Panc1 (cell line): Measurements from ENCODE around the gene CFAP206. TPM values are rescaled to one million over a fixed set of nuclear protein-coding genes. Genes with fewer than 3 reads are reported as not detected.
"Not testable (repeated sequence)": the region's sequence is repeated elsewhere in the genome, so short reads cannot be mapped to it uniquely, and the experiment has no call there.

Experiments used
- ATAC-seq: fragments of 200-7000 bp; cut with Tn5 transposase; 2 replicates; pipeline ENCODE4 v1.9.1; 2020; ENCODE audit warnings: mild to moderate bottlenecking, moderate library complexity
- BruUV-seq: library from RNA; stranded (reverse); fragments of 400-500 nt; replicated peaks from 2 replicates; lab custom pipeline; 2021; lab: Mats Ljungman, UMichigan
- CTCF ChIA-PET: fragments of 300-600 bp; sonication (Branson Sonifier 250); formaldehyde crosslinking; loops from one replicate; lab custom pipeline; 2022; ENCODE audit warnings: antibody characterized with exemption; lab: Charles Lee
- POLR2A ChIA-PET: fragments of 300-600 bp; sonication (Branson Sonifier 250); formaldehyde crosslinking; loops from one replicate; lab custom pipeline; 2022; ENCODE audit warnings: antibody characterized with exemption; lab: Charles Lee
- DNase-seq: peaks from one replicate; pipeline ENCODE4 v3.0.0-alpha.2; 2010; ENCODE audit warnings: low read depth, low spot score
- H3K27ac ChIP-seq: 2 replicates; pipeline ENCODE4 v1.5.1; 2011; ENCODE audit warnings: mild to moderate bottlenecking, low read length, inconsistent platforms
- H3K27me3 ChIP-seq: fragments of 200-500 bp; sonication (Bioruptor generic); 2 replicates; pipeline ENCODE4 v1.6.0; 2014; ENCODE audit warnings: low read length, inconsistent platforms; ENCODE audit not compliant: control insufficient read depth, insufficient read depth
- H3K36me3 ChIP-seq: fragments of 200-500 bp; sonication (Bioruptor generic); 2 replicates; pipeline ENCODE4 v1.5.1; 2014; ENCODE audit warnings: inconsistent platforms, mild to moderate bottlenecking, low read length, moderate library complexity; ENCODE audit not compliant: control insufficient read depth, insufficient read depth
- H3K4me1 ChIP-seq: 2 replicates; pipeline ENCODE4 v1.5.1; 2011; ENCODE audit warnings: inconsistent platforms, mild to moderate bottlenecking, low read length, moderate library complexity; ENCODE audit not compliant: control insufficient read depth, insufficient read depth
- H3K4me3 ChIP-seq, 2 experiments: 2 replicates each; pipeline ENCODE4 v1.5.1; 2011 to 2012; ENCODE audit warnings: low read depth in 2 of 2, low read length in 2 of 2, mild to moderate bottlenecking in 2 of 2, inconsistent platforms in 1 of 2, moderate library complexity in 1 of 2
- H3K9me3 ChIP-seq: fragments of 200-500 bp; sonication (Bioruptor generic); 2 replicates; pipeline ENCODE4 v1.5.1; 2014; ENCODE audit warnings: low read depth, mild to moderate bottlenecking, inconsistent platforms, low read length, moderate library complexity; ENCODE audit not compliant: control insufficient read depth, insufficient read depth
- POLR2AphosphoS5 ChIP-seq: IDR thresholded peaks from 2 replicates; pipeline ENCODE4 v1.6.1; 2012; ENCODE audit warnings: mild to moderate bottlenecking, low read depth, low read length, moderate library complexity
- SIN3A ChIP-seq: IDR thresholded peaks from 2 replicates; pipeline ENCODE4 v1.6.1; 2012; ENCODE audit warnings: low read depth, mild to moderate bottlenecking, low read length, moderate library complexity, borderline replicate concordance; ENCODE audit not compliant: insufficient read depth
- TCF7L2 ChIP-seq: IDR thresholded peaks from 2 replicates; pipeline ENCODE4 v1.6.1; 2011; ENCODE audit warnings: mild to moderate bottlenecking, low read depth, low read length, inconsistent platforms
- in situ Hi-C: cut with HindIII; loops from 2 replicates; pipeline ENCODE4 v1.10.0; 2016; ENCODE audit warnings: low sequenced_read_pairs, low pct_unique_long_range_greater_than_20kb
- intact Hi-C: fragments of 100-400 bp; cut with micrococcal nuclease; formaldehyde crosslinking; loops from one replicate; pipeline ENCODE4 v1.10.0; 2022; ENCODE audit not compliant: unreplicated experiment
- total RNA-seq: library from RNA; stranded (reverse); gene quantifications from one replicate; pipeline ENCODE4 v1.2.1, GENCODE V29; 2021; ENCODE audit not compliant: unreplicated experiment
- TF ChIP-seq, protein P1 (sequence below): fragments of 450-650 bp; IDR thresholded peaks from 2 replicates; pipeline ENCODE4 v1.5.1; 2017; ENCODE audit warnings: mild to moderate bottlenecking
- TF ChIP-seq, protein P2 (sequence below), 2 experiments: IDR thresholded peaks; 2 replicates each; pipeline ENCODE4 v1.6.1; 2011 to 2012; ENCODE audit warnings: low read depth in 2 of 2, control low read depth in 1 of 2, low read length in 1 of 2, mild to moderate bottlenecking in 1 of 2, moderate library complexity in 1 of 2; ENCODE audit not compliant: insufficient read depth in 1 of 2

The CFAP206 gene
- total RNA-seq, 1 experiment from 2014 or later = 2.4 TPM

- no TSS peak for BruUV-seq
- ATAC-seq = no peak
- intact Hi-C loops (no loop called here), in situ Hi-C loops (no loop called here)
- POLR2A ChIA-PET = no interaction called here
- no peak for DNase-seq
- H3K9me3 ChIP-seq = no peaks in the 10 kb centered on the region
- no peak overlapping the region for H3K27ac ChIP-seq
- no peaks in the 10 kb centered on the region for H3K27me3 ChIP-seq
- CTCF ChIA-PET = no interaction called here
- H3K36me3 ChIP-seq = no peaks in the 10 kb centered on the region
- TF ChIP-seq SIN3A (no peak), TCF7L2 (no peak), POLR2AphosphoS5 (no peak)
- TF ChIP-seq, protein P1, sequence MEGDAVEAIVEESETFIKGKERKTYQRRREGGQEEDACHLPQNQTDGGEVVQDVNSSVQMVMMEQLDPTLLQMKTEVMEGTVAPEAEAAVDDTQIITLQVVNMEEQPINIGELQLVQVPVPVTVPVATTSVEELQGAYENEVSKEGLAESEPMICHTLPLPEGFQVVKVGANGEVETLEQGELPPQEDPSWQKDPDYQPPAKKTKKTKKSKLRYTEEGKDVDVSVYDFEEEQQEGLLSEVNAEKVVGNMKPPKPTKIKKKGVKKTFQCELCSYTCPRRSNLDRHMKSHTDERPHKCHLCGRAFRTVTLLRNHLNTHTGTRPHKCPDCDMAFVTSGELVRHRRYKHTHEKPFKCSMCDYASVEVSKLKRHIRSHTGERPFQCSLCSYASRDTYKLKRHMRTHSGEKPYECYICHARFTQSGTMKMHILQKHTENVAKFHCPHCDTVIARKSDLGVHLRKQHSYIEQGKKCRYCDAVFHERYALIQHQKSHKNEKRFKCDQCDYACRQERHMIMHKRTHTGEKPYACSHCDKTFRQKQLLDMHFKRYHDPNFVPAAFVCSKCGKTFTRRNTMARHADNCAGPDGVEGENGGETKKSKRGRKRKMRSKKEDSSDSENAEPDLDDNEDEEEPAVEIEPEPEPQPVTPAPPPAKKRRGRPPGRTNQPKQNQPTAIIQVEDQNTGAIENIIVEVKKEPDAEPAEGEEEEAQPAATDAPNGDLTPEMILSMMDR = no peak
- TF ChIP-seq, protein P2, sequence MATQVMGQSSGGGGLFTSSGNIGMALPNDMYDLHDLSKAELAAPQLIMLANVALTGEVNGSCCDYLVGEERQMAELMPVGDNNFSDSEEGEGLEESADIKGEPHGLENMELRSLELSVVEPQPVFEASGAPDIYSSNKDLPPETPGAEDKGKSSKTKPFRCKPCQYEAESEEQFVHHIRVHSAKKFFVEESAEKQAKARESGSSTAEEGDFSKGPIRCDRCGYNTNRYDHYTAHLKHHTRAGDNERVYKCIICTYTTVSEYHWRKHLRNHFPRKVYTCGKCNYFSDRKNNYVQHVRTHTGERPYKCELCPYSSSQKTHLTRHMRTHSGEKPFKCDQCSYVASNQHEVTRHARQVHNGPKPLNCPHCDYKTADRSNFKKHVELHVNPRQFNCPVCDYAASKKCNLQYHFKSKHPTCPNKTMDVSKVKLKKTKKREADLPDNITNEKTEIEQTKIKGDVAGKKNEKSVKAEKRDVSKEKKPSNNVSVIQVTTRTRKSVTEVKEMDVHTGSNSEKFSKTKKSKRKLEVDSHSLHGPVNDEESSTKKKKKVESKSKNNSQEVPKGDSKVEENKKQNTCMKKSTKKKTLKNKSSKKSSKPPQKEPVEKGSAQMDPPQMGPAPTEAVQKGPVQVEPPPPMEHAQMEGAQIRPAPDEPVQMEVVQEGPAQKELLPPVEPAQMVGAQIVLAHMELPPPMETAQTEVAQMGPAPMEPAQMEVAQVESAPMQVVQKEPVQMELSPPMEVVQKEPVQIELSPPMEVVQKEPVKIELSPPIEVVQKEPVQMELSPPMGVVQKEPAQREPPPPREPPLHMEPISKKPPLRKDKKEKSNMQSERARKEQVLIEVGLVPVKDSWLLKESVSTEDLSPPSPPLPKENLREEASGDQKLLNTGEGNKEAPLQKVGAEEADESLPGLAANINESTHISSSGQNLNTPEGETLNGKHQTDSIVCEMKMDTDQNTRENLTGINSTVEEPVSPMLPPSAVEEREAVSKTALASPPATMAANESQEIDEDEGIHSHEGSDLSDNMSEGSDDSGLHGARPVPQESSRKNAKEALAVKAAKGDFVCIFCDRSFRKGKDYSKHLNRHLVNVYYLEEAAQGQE (IDR thresholded peaks at IDR 0.05; ENCODE audit: insufficient read depth in 1 of 2, low read depth in 2 of 2, low read length in 1 of 2) = no peak
- H3K4me3 ChIP-seq = no peak overlapping the region
- no peaks in the 10 kb centered on the region for H3K4me1 ChIP-seq
Observed at GRCh38 chr6:87484491-87484890, 76.7 kb downstream of the CFAP206 start.

DNA sequence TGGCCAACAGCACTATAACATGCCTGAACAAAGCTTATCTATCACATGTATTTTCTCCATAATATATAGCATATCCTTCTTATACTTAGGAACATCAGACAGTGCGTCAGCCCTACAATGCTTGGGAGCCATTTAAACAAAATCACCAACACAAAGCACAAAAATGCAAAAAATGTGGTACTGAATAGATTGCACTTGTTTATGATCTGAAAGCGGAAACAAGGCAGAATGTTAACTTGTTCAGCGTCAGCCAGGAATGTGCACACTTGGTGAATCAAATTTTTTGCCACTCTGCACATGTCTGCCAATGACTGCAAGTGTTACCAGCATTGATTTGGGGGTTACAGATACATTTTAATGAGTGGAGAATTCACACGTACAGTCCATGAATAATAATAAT is 79.8 kb downstream of the CFAP206 start:
- in situ Hi-C loops = no loop called here
- TF ChIP-seq, protein P1 = no peak
- TF ChIP-seq POLR2AphosphoS5 (no peak), SIN3A (no peak), TCF7L2 (no peak)
- TF ChIP-seq, protein P2 (IDR thresholded peaks at IDR 0.05; ENCODE audit: insufficient read depth in 1 of 2, low read depth in 2 of 2, low read length in 1 of 2) = no peak

GRCh38 chr6:87489326-87489725 is 81.6 kb downstream of the CFAP206 start:
- ATAC-seq, intact Hi-C loops, BruUV-seq, H3K9me3 ChIP-seq, CTCF ChIA-PET, H3K27me3 ChIP-seq, H3K36me3 ChIP-seq, H3K4me1 ChIP-seq, DNase-seq, in situ Hi-C loops, H3K27ac ChIP-seq, POLR2A ChIA-PET, H3K4me3 ChIP-seq: not testable (repeated sequence)

More for the DNA sequence above, 79.8 kb downstream of the CFAP206 start:
- intact Hi-C loops = no loop called here
- no TSS peak for BruUV-seq
- H3K4me3 ChIP-seq = no peak overlapping the region
- no peaks in the 10 kb centered on the region for H3K4me1 ChIP-seq
- H3K27me3 ChIP-seq = no peaks in the 10 kb centered on the region
- ATAC-seq (no peak), DNase-seq (no peak)
- no peaks in the 10 kb centered on the region for H3K36me3 ChIP-seq
- no peak overlapping the region for H3K27ac ChIP-seq
- H3K9me3 ChIP-seq = no peaks in the 10 kb centered on the region
- CTCF ChIA-PET = no interaction called here
- POLR2A ChIA-PET = no interaction called here
